ENCODE results near the gene FBXW4.

DNA sequence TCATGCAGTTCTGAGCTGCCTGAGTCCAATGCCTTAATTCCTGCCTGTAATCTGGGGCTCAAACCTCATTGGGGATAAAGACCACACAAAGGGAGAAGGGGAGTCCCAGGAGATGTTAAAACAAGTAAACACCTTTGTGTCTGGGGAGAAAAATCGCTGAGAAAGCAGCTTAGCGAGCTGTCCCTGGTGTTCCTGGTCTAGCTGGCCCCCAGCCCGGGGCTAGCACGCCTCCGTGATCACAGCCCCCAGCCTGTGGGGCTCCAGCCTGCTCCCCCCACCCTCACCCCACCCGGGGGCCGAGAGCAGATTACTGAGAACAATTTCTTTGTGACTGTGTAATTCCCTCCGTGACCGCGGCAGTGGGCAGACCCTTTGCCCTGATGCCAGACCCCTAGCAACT is 82.1 kb downstream of the FBXW4 start:
- no peak for TF ChIP-seq SMC3 (IDR thresholded peaks at IDR 0.05; ENCODE audit: borderline replicate concordance, low read length)
- TF ChIP-seq POLR2AphosphoS5 (IDR thresholded peaks at IDR 0.05; ENCODE audit: low read length), result no peak
- TF ChIP-seq, protein P1, sequence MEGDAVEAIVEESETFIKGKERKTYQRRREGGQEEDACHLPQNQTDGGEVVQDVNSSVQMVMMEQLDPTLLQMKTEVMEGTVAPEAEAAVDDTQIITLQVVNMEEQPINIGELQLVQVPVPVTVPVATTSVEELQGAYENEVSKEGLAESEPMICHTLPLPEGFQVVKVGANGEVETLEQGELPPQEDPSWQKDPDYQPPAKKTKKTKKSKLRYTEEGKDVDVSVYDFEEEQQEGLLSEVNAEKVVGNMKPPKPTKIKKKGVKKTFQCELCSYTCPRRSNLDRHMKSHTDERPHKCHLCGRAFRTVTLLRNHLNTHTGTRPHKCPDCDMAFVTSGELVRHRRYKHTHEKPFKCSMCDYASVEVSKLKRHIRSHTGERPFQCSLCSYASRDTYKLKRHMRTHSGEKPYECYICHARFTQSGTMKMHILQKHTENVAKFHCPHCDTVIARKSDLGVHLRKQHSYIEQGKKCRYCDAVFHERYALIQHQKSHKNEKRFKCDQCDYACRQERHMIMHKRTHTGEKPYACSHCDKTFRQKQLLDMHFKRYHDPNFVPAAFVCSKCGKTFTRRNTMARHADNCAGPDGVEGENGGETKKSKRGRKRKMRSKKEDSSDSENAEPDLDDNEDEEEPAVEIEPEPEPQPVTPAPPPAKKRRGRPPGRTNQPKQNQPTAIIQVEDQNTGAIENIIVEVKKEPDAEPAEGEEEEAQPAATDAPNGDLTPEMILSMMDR (IDR thresholded peaks at IDR 0.05 in 2 of 3, conservative IDR thresholded peaks at IDR 0.05 in 1 of 3; ENCODE audit: control insufficient read depth in 2 of 3, extremely low read depth in 1 of 3, insufficient read depth in 1 of 3, low read depth in 3 of 3, low read length in 3 of 3), result no peak
- no peak for TF ChIP-seq NR2F1 (conservative IDR thresholded peaks at IDR 0.05)
- no peak for TF ChIP-seq ZBED1 (IDR thresholded peaks at IDR 0.05; ENCODE audit: borderline replicate concordance)
- no peak for TF ChIP-seq RCOR1 (conservative IDR thresholded peaks at IDR 0.05; ENCODE audit: low read depth, low read length)
- TF ChIP-seq, protein P2, sequence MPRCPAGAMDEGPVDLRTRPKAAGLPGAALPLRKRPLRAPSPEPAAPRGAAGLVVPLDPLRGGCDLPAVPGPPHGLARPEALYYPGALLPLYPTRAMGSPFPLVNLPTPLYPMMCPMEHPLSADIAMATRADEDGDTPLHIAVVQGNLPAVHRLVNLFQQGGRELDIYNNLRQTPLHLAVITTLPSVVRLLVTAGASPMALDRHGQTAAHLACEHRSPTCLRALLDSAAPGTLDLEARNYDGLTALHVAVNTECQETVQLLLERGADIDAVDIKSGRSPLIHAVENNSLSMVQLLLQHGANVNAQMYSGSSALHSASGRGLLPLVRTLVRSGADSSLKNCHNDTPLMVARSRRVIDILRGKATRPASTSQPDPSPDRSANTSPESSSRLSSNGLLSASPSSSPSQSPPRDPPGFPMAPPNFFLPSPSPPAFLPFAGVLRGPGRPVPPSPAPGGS (IDR thresholded peaks at IDR 0.05; ENCODE audit: borderline replicate concordance, insufficient read depth, low read depth, low read length, poor library complexity, severe bottlenecking), result no peak

Data from GM12878 (cell line).